HepG2 (cell line): ENCODE data around the gene LIMK2. TPM values are rescaled to one million over a fixed set of nuclear protein-coding genes. Genes with fewer than 3 reads are reported as not detected.
A peak's percentile ranks its signal among the peaks of the same experiment; 100 is the strongest.

ENCODE experiments used
- ADNP ChIP-seq: sonication (generic); formaldehyde crosslinking; IDR thresholded peaks from 2 replicates; pipeline ENCODE4 v1.4.0; 2020; ENCODE audit warnings: missing genetic modification reagents
- BORCS8-MEF2B ChIP-seq: sonication (generic); formaldehyde crosslinking; IDR thresholded peaks from 2 replicates; pipeline ENCODE4 v1.8.0; 2022; ENCODE audit warnings: mild to moderate bottlenecking, missing genetic modification reagents
- DRAP1 ChIP-seq: IDR thresholded peaks from 2 replicates; pipeline ENCODE4 v1.6.1; 2016; ENCODE audit warnings: missing genetic modification reagents, missing compliant biosample characterization
- E2F2 ChIP-seq: sonication (generic); formaldehyde crosslinking; IDR thresholded peaks from 2 replicates; pipeline ENCODE4 v1.4.0; 2020; ENCODE audit warnings: missing genetic modification reagents, borderline replicate concordance
- HMG20A ChIP-seq: IDR thresholded peaks from 2 replicates; pipeline ENCODE4 v1.6.1; 2016; ENCODE audit warnings: borderline replicate concordance
- HOXA5 ChIP-seq: sonication (generic); formaldehyde crosslinking; IDR thresholded peaks from 2 replicates; pipeline ENCODE4 v1.4.0; 2020; ENCODE audit warnings: missing genetic modification reagents
- KDM6A ChIP-seq: IDR thresholded peaks from 2 replicates; pipeline ENCODE4 v1.6.1; 2016; ENCODE audit warnings: low read depth
- KMT2A ChIP-seq: sonication (generic); formaldehyde crosslinking; IDR thresholded peaks from 2 replicates; pipeline ENCODE4 v1.4.0; 2020; ENCODE audit warnings: missing genetic modification reagents
- MTF1 ChIP-seq: sonication (generic); formaldehyde crosslinking; IDR thresholded peaks from 2 replicates; pipeline ENCODE4 v1.5.0; 2020; ENCODE audit warnings: missing genetic modification reagents
- ONECUT2 ChIP-seq: sonication (generic); formaldehyde crosslinking; IDR thresholded peaks from 2 replicates; pipeline ENCODE4 v1.4.0; 2020; ENCODE audit warnings: missing genetic modification reagents
- STAG1 ChIP-seq: sonication (generic); formaldehyde crosslinking; IDR thresholded peaks from 2 replicates; pipeline ENCODE4 v1.4.0; 2020; ENCODE audit warnings: missing genetic modification reagents
- TEAD3 ChIP-seq: optimal IDR thresholded peaks from 2 replicates; pipeline ENCODE3; 2016; ENCODE audit warnings: borderline replicate concordance
- TOE1 ChIP-seq: sonication (generic); formaldehyde crosslinking; IDR thresholded peaks from 2 replicates; pipeline ENCODE4 v1.4.0; 2020; ENCODE audit warnings: mild to moderate bottlenecking, missing genetic modification reagents
- ZBTB43 ChIP-seq: sonication (generic); formaldehyde crosslinking; conservative IDR thresholded peaks from 2 replicates; pipeline ENCODE4 v1.4.0; 2020; ENCODE audit warnings: missing genetic modification reagents
- ZNF296 ChIP-seq: sonication (generic); formaldehyde crosslinking; conservative IDR thresholded peaks from 2 replicates; pipeline ENCODE4 v1.5.0; 2020; ENCODE audit warnings: mild to moderate bottlenecking, missing genetic modification reagents
- ZNF503 ChIP-seq: sonication (generic); formaldehyde crosslinking; IDR thresholded peaks from 2 replicates; pipeline ENCODE4 v1.4.0; 2020; ENCODE audit warnings: missing genetic modification reagents
- ZNF766 ChIP-seq: sonication (generic); formaldehyde crosslinking; IDR thresholded peaks from 2 replicates; pipeline ENCODE4 v1.5.0; 2020; ENCODE audit warnings: missing genetic modification reagents, borderline replicate concordance
- ZSCAN29 ChIP-seq: sonication (generic); formaldehyde crosslinking; conservative IDR thresholded peaks from 2 replicates; pipeline ENCODE4 v1.4.0; 2020; ENCODE audit warnings: mild to moderate bottlenecking, missing genetic modification reagents
- ZSCAN31 ChIP-seq: sonication (generic); formaldehyde crosslinking; IDR thresholded peaks from 2 replicates; pipeline ENCODE4 v1.5.0; 2020; ENCODE audit warnings: low read depth, mild to moderate bottlenecking, missing genetic modification reagents
- ZZZ3 ChIP-seq: sonication (generic); formaldehyde crosslinking; IDR thresholded peaks from 2 replicates; pipeline ENCODE4 v1.4.0; 2020; ENCODE audit warnings: missing genetic modification reagents, mild to moderate bottlenecking, borderline replicate concordance
- polyA plus RNA-seq, 8 experiments: library from polyadenylated mRNA; depleted of rRNA in 3 of 8; stranded (reverse) in 7 of 8; unstranded in 1 of 8; fragments of >200 nt; fragmentation: Illumina TruSeq in 4 of 8; extraction: Trizol in 4 of 8; gene quantifications; 2 replicates each; pipeline versions ENCODE4 v1.2.1 to v1.2.3, GENCODE V29; 2011 to 2016; ENCODE audit warnings: low read depth in 4 of 8, missing spikeins in 1 of 8, mixed read lengths in 1 of 8; ENCODE audit not compliant: insufficient read depth in 1 of 8
- total RNA-seq, 5 experiments: library from RNA; depleted of rRNA; stranded (reverse); fragments of >200 nt; fragmentation: Illumina TruSeq; extraction: Trizol; gene quantifications; 2 replicates each; pipeline ENCODE4 v1.2.3, GENCODE V29; 2016; ENCODE audit warnings: low read depth in 1 of 5

LIMK2 gene
- total and polyA plus RNA-seq, 2 of the 13 experiments (the other 11 are each of a cell fraction or from before 2014, with no cell fraction given) = 20.9 to 29.8 TPM

- TF ChIP-seq ZNF766 (CRISPR knock-in tag) (peak; percentile 25; the same call in 1 of the 2 replicates), MTF1 (CRISPR knock-in tag) (no peak), TEAD3 (CRISPR knock-in tag) (peak; percentile 58), STAG1 (CRISPR knock-in tag) (peak; percentile 73), TOE1 (no peak), ADNP (no peak; the same call in 1 of the 2 replicates), DRAP1 (peak; percentile 38; the same call in 1 of the 2 replicates), ONECUT2 (no peak), BORCS8-MEF2B (0 out of 2 replicates have a peak, but pooled peaks have one; percentile 16), E2F2 (CRISPR knock-in tag) (peak; percentile 69; the same call in 1 of the 2 replicates), ZSCAN31 (0 out of 2 replicates have a peak, but pooled peaks have one; percentile 19), ZBTB43 (CRISPR knock-in tag) (no peak), ZZZ3 (CRISPR knock-in tag) (0 out of 2 replicates have a peak, but pooled peaks have one; percentile 16), ZNF296 (CRISPR knock-in tag) (no peak), ZNF503 (CRISPR knock-in tag) (no peak), KDM6A (CRISPR knock-in tag) (0 out of 2 replicates have a peak, but pooled peaks have one; percentile 35), KMT2A (peak; percentile 89), ZSCAN29 (no peak), HOXA5 (CRISPR knock-in tag) (peak; percentile 93), HMG20A (CRISPR knock-in tag) (no peak)
- TF ChIP-seq, all 625 proteins: peak for 224
Observed at GRCh38 chr22:31211862-31212730, at the start of gene LIMK2 (continued).
